Testis (tissue), 3 donors: ENCODE measurements around the gene TENM4. TPM values are rescaled to one million over a fixed set of nuclear protein-coding genes. Genes with fewer than 3 reads are reported as not detected.

Experiments used
- DNase-seq: peaks from one replicate; pipeline ENCODE4 v3.0.0-alpha.2; 2019
- H3K27ac ChIP-seq, 2 donors: fragments of 200-600 bp; sonication (generic); one replicate each; pipeline ENCODE4 v1.5.1; 2019
- H3K27me3 ChIP-seq: fragments of 200-600 bp; sonication (generic); one replicate; pipeline ENCODE4 v1.5.1; 2019
- H3K36me3 ChIP-seq: fragments of 200-600 bp; sonication (generic); one replicate; pipeline ENCODE4 v1.5.1; 2017; ENCODE audit warnings: low read depth; ENCODE audit errors: missing control alignments
- H3K4me1 ChIP-seq: fragments of 200-600 bp; sonication (generic); one replicate; pipeline ENCODE4 v1.5.1; 2019
- H3K4me3 ChIP-seq, 2 donors: fragments of 200-600 bp; sonication (generic); one replicate each; pipeline ENCODE4 v1.5.1; 2017 to 2019
- H3K9me3 ChIP-seq: fragments of 200-600 bp; sonication (generic); one replicate; pipeline ENCODE4 v1.5.1; 2017
- CTCF ChIP-seq, 3 experiments: fragments of 450-650 bp in 2 of 3; fragments of 200-600 bp in 1 of 3; sonication (generic) in 1 of 3; IDR thresholded peaks; one replicate each; pipeline ENCODE4 v1.5.1; 2016 to 2019; ENCODE audit warnings: antibody characterized with exemption in 3 of 3, mild to moderate bottlenecking in 2 of 3, moderate library complexity in 1 of 3
- POLR2A ChIP-seq: fragments of 450-650 bp; IDR thresholded peaks from one replicate; pipeline ENCODE4 v1.6.1; 2017; ENCODE audit warnings: antibody characterized with exemption, mild to moderate bottlenecking, moderate library complexity
- WGBS, 2 donors: methylation state at CpG; one replicate each; pipeline ENCODE4 v1.1.5; 2018; 5-methylcytosine and 5-hydroxymethylcytosine counted together
- intact Hi-C: fragments of 100-400 bp; cut with DNase I; formaldehyde crosslinking; loops from one replicate; pipeline ENCODE4 v1.15.1; 2023; ENCODE audit warnings: low total_unique reads
- polyA plus RNA-seq: library from polyadenylated mRNA; stranded (reverse); fragments of 350-450 nt; fragmentation: Illumina TruSeq; extraction: RNeasy Lipid Tissue Mini Kit (QIAGEN cat#74804); gene quantifications from one replicate; pipeline ENCODE4 v1.2.3, GENCODE V29; 2014; ENCODE audit warnings: low read depth, low replicate concordance; ENCODE audit not compliant: insufficient read depth
- total RNA-seq, 2 donors: library from RNA; depleted of rRNA; stranded (reverse); fragments of >200 nt; gene quantifications; one replicate each; pipeline ENCODE4 v1.2.3, GENCODE V29; 2016

Gene TENM4
- total and polyA plus RNA-seq, 3 donors from 2014 or later: 10.6 to 17.9 (median 11.4) TPM

- Histone ChIP-seq H3K27ac (no peak overlapping the region), H3K36me3 (no peaks in the 10 kb centered on the region), H3K27me3 (no peaks in the 10 kb centered on the region), H3K4me1 (no peaks in the 10 kb centered on the region), H3K4me3 (no peak overlapping the region), H3K9me3 (no peaks in the 10 kb centered on the region)
- no peak for TF ChIP-seq CTCF (IDR thresholded peaks at IDR 0.05)
- no peak for TF ChIP-seq POLR2A
- no peak for DNase-seq
- intact Hi-C loops: no loop called here
- WGBS, 2 donors: 89 to 92% methylated on average over 4 of the region's 4 CpGs
Observed at GRCh38 chr11:79006854-79007253, 434.0 kb downstream of the TENM4 start.

DNA sequence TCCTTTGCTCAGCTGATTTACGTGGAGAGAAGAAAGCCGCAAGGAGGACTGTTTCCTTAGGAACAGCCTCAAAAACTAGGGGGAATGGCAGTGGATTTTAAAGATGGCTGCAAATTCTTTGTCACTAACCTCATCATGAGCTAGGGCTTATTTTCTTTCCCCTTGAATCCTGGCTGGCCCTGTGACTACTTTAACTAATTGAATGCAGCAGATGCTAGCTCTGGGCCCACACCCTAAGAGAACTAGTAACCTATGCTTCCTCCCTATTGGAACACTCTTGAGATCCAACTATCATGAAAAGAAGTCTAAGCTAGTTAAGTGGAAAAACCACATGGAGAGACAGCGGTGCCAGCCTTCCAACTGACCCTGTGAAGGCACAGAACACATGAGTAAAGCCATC is 444.8 kb downstream of the TENM4 start:
- 95 to 96% methylated on average over 3 of the region's 3 CpGs for WGBS, 2 donors
- Histone ChIP-seq H3K4me1 (no peaks in the 10 kb centered on the region), H3K27ac (no peak overlapping the region), H3K36me3 (no peaks in the 10 kb centered on the region), H3K27me3 (no peaks in the 10 kb centered on the region), H3K4me3 (no peak overlapping the region), H3K9me3 (no peaks in the 10 kb centered on the region)
- TF ChIP-seq POLR2A (no peak), CTCF (IDR thresholded peaks at IDR 0.05) (no peak)
- intact Hi-C loops: no loop called here
- no peak for DNase-seq

- Histone ChIP-seq H3K27me3 (no peaks in the 10 kb centered on the region), H3K9me3 (no peaks in the 10 kb centered on the region), H3K4me3 (no peak overlapping the region), H3K36me3 (no peaks in the 10 kb centered on the region), H3K4me1 (no peaks in the 10 kb centered on the region), H3K27ac (no peak overlapping the region)
- DNase-seq: no peak
- intact Hi-C loops: no loop called here
- WGBS, 2 donors: 59 to 90% methylated on average over 3 of the region's 3 CpGs
- no peak for TF ChIP-seq POLR2A
- no peak for TF ChIP-seq CTCF (IDR thresholded peaks at IDR 0.05)
Observed at GRCh38 chr11:78995171-78995570, 445.7 kb downstream of the TENM4 start.

DNA sequence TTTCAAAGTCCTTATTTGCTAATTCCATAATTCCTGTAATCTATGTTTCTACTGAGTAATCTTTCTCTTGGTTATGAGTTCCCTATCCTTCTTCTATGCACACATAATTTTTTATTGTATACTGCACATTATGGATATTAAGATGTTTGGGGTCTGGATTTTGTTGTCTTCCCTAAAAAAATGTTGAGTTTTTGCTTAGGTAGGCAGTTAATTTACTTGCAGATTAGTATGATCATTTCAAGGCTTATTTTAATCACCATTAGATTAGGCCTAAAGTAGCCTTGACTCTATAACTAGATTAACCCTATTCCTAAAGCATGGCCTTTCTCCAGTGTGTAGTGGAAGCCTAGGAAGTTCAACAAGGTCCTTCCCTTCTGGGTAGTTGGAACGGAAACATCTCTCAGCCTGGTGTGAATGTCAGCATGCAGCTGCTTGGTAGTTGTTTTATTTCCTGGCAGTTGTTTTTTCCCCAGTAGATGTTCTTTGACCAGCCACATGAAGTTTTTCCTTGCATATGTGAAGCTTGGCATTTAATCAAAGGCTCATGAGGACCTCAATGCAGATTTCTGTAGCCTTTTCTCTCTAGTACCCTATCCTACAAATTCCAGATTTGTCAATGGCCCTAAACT is 446.9 kb downstream of the TENM4 start:
- intact Hi-C loops: no loop called here
- DNase-seq: no peak
- no peaks in the 10 kb centered on the region for H3K36me3 ChIP-seq
- H3K27me3 ChIP-seq: no peaks in the 10 kb centered on the region
- H3K4me3 ChIP-seq: no peak overlapping the region
- H3K9me3 ChIP-seq: no peaks in the 10 kb centered on the region
- no peaks in the 10 kb centered on the region for H3K4me1 ChIP-seq
- H3K27ac ChIP-seq: no peak overlapping the region
- TF ChIP-seq POLR2A (no peak), CTCF (IDR thresholded peaks at IDR 0.05) (no peak)
- WGBS, 2 donors: 81 to 92% methylated on average over 1 of the region's 1 CpG

GRCh38 chr11:78991681-78992080 is 449.1 kb downstream of the TENM4 start:
- Histone ChIP-seq H3K9me3 (no peaks in the 10 kb centered on the region), H3K27me3 (no peaks in the 10 kb centered on the region), H3K27ac (no peak overlapping the region), H3K36me3 (no peaks in the 10 kb centered on the region), H3K4me3 (no peak overlapping the region), H3K4me1 (no peaks in the 10 kb centered on the region)
- no peak for TF ChIP-seq CTCF (IDR thresholded peaks at IDR 0.05)
- TF ChIP-seq POLR2A: no peak
- no peak for DNase-seq
- intact Hi-C loops: no loop called here
